Measurements from ENCODE around the gene LRRC28. TPM values are rescaled to one million over a fixed set of nuclear protein-coding genes. Genes with fewer than 3 reads are reported as not detected.

Gene LRRC28
- total and polyA plus RNA-seq, 9 donors = 11.3 to 39.7 (median 19.6) TPM

- no peaks in the 10 kb centered on the region for H3K36me3 ChIP-seq
- H3K4me3 ChIP-seq = no peak overlapping the region
- H3K27me3 ChIP-seq = no peaks in the 10 kb centered on the region
- WGBS, 3 donors = 51 to 59% (median 53%) methylated on average over 2 of the region's 2 CpGs
- TF ChIP-seq, protein P1, sequence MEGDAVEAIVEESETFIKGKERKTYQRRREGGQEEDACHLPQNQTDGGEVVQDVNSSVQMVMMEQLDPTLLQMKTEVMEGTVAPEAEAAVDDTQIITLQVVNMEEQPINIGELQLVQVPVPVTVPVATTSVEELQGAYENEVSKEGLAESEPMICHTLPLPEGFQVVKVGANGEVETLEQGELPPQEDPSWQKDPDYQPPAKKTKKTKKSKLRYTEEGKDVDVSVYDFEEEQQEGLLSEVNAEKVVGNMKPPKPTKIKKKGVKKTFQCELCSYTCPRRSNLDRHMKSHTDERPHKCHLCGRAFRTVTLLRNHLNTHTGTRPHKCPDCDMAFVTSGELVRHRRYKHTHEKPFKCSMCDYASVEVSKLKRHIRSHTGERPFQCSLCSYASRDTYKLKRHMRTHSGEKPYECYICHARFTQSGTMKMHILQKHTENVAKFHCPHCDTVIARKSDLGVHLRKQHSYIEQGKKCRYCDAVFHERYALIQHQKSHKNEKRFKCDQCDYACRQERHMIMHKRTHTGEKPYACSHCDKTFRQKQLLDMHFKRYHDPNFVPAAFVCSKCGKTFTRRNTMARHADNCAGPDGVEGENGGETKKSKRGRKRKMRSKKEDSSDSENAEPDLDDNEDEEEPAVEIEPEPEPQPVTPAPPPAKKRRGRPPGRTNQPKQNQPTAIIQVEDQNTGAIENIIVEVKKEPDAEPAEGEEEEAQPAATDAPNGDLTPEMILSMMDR (IDR thresholded peaks at IDR 0.05) = no peak
- TF ChIP-seq EP300 (IDR thresholded peaks at IDR 0.05) (no peak), POLR2A (IDR thresholded peaks at IDR 0.05) (no peak)
- DNase-seq = no peak
- H3K27ac ChIP-seq = peak overlapping the region in 1 of 2 donors; percentile 63
- intact Hi-C loops (cut with DNase I) = loop anchor here in 1 of 4 donors (10.0 kb wide), 1 partner anchor 428 kb away; no protein-coding TSS in a partner anchor
- H3K4me1 ChIP-seq (ENCODE audit: insufficient read depth) = peaks cover 10% of the 10 kb centered on the region
- no peaks in the 10 kb centered on the region for H3K9me3 ChIP-seq
Measured at GRCh38 chr15:99296386-99296785, 45.1 kb downstream of the LRRC28 start.

DNA sequence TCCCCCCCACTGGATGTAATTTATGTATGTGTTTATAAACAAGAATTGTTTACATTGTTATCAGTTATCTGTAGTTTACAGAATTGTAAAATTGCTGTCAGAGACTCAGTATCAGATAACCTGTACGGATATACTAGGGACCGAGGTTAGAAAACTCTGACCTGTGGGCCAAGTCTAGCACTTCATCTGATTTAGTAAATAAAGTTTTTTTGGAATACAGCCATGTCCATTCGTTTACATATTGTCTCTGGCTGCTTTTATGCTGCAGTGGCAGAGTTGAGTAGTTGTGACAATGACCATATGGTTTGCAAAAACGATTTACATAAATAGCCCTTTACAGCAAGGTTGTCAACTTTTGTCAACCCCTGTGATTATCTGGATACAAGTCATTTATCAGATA is 52.6 kb downstream of the LRRC28 start:
- TF ChIP-seq POLR2A (IDR thresholded peaks at IDR 0.05) (no peak), EP300 (IDR thresholded peaks at IDR 0.05) (no peak)
- TF ChIP-seq, protein P1 (IDR thresholded peaks at IDR 0.05) = no peak
- Histone ChIP-seq H3K36me3 (no peaks in the 10 kb centered on the region), H3K27me3 (no peaks in the 10 kb centered on the region), H3K4me1 (ENCODE audit: insufficient read depth) (peaks cover 4% of the 10 kb centered on the region), H3K9me3 (no peaks in the 10 kb centered on the region), H3K4me3 (no peak overlapping the region), H3K27ac (no peak overlapping the region)
- intact Hi-C loops (cut with DNase I) = no loop called here
- WGBS, 3 donors = 51 to 62% (median 55%) methylated on average over 4 of the region's 4 CpGs
- DNase-seq = no peak

GRCh38 chr15:99305761-99306505 is 54.7 kb downstream of the LRRC28 start:
- intact Hi-C loops (cut with DNase I) = no loop called here
- 22 to 32% (median 27%) methylated on average over 8 of the region's 8 CpGs for WGBS, 3 donors
- H3K36me3 ChIP-seq = no peaks in the 10 kb centered on the region

DNA sequence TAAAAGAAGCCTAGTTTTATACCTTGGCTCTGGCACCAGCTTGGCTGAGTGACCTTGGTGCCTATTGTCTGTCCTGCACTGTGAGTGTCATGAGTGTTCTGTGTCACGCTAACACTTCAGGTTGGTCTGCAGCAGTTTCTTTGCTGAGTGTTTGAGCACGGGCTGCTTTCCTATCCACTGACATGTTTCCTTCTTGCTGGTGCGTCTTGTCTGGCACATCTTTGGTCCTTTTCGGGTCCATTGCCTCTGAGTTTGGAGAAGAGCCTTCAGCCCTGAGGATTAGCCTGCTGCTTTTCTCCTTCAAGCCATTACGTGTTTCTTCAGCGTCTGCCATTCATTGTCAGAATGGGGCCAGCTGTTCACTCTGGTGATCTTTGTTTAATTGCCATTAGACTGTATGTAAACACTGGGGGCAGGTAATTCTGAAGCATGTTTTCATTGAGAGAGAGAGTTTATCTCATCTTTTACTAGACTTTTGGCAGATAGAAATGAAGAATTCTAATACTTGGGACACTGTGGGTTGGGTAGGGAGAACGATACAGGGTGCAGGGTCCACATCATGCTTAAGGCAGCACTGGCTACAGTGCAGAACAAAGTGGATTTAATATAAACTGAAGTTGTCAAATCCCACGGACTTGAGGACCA is 55.5 kb downstream of the LRRC28 start:
- Histone ChIP-seq H3K9me3 (no peaks in the 10 kb centered on the region), H3K27ac (no peak overlapping the region), H3K36me3 (no peaks in the 10 kb centered on the region), H3K4me3 (no peak overlapping the region), H3K4me1 (ENCODE audit: insufficient read depth) (peaks cover 4% of the 10 kb centered on the region), H3K27me3 (no peaks in the 10 kb centered on the region)
- no peak for DNase-seq
- TF ChIP-seq, protein P1 (IDR thresholded peaks at IDR 0.05) = no peak
- no peak for TF ChIP-seq POLR2A (IDR thresholded peaks at IDR 0.05)
- TF ChIP-seq EP300 (IDR thresholded peaks at IDR 0.05) = no peak
- 71 to 83% (median 77%) methylated on average over 8 of the region's 8 CpGs for WGBS, 3 donors
- intact Hi-C loops (cut with DNase I) = no loop called here

More at GRCh38 chr15:99305761-99306505, 54.7 kb downstream of the LRRC28 start:
- Histone ChIP-seq H3K27ac (no peak overlapping the region), H3K4me3 (no peak overlapping the region), H3K27me3 (no peaks in the 10 kb centered on the region), H3K9me3 (no peaks in the 10 kb centered on the region), H3K4me1 (ENCODE audit: insufficient read depth) (peaks cover 4% of the 10 kb centered on the region)
- no peak for TF ChIP-seq POLR2A (IDR thresholded peaks at IDR 0.05)
- TF ChIP-seq, protein P1 (IDR thresholded peaks at IDR 0.05) = no peak
- no peak for TF ChIP-seq EP300 (IDR thresholded peaks at IDR 0.05)
- DNase-seq = peak; percentile 40 to 77 (median 55)

Measured in ovary (tissue), 9 donors.